SK-N-MC (cell line): ENCODE data around the gene TMEM115.

ENCODE experiments used
- EZH2 ChIP-seq: fragments of 200-600 bp; sonication (generic); IDR thresholded peaks from one replicate; pipeline ENCODE4 v1.6.1; 2017; ENCODE audit warnings: antibody characterized with exemption
- POLR2AphosphoS5 ChIP-seq: IDR thresholded peaks from 2 replicates; pipeline ENCODE4 v1.6.1; 2012; ENCODE audit warnings: mild to moderate bottlenecking, low read depth, low read length, borderline replicate concordance

DNA sequence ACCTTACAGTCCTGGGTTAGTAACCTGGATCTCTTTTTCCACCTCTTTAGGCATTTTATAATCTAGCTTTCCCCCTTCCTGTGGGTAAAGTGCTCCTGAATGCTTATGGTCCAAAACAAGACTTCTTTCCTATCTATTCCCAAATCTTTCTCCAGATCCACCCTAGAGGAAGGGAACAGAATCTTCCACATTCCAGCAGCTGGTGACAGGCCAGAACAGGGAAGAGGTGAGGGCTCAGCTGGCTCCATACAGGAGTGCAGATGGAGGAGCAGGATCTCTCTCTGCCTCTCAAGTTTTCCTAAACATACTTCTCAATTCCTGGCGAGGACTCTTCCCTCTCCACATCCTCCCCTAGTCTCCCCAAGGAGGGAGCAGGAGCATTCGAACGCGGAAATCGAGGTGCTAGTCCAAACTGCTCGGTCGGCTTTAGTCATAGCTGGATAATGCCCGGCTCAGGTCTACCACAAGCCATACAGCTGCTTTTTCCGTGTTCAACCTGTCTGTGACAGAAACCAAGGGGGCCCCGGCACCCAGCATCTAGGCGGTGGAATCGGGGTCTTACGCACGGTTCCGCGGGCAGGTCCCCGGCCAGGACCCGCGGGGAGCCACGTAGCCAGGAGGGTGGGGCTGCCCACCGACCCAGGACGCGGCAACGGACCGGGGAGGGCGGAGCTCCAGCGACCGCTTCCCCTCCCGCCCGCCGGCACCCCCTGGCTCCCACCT is 22.7 kb downstream of the TMEM115 start:
- TF ChIP-seq EZH2 (no peak), POLR2AphosphoS5 (no peak)
